T follicular helper cell (primary cell): ENCODE measurements around the gene INSRR.

Experiments
- DNase-seq: peaks from one replicate; pipeline ENCODE4 v3.0.0-alpha.2; 2020; ENCODE audit warnings: low read depth

INSRR gene

DNA sequence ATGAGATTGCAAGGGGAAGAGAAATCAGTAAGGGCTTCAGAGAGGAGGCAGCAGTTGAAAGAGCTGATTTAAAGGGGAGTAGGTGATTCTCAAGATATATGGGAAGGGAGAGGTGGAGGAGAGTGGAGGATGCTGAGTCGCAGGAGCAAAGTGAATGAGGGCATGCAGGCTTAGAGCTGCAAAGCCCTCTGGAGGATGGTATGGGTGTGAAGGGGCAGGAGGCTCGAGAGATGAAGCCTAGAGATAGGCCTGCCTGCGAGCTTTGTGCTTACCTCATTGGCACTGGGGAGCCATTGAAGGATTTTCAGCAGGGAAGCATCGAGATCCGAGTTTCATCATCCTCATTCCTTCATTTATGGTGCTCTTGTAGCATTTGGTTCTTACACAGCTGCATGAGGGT is 26.5 kb downstream of the INSRR start:
- no peak for DNase-seq

DNA sequence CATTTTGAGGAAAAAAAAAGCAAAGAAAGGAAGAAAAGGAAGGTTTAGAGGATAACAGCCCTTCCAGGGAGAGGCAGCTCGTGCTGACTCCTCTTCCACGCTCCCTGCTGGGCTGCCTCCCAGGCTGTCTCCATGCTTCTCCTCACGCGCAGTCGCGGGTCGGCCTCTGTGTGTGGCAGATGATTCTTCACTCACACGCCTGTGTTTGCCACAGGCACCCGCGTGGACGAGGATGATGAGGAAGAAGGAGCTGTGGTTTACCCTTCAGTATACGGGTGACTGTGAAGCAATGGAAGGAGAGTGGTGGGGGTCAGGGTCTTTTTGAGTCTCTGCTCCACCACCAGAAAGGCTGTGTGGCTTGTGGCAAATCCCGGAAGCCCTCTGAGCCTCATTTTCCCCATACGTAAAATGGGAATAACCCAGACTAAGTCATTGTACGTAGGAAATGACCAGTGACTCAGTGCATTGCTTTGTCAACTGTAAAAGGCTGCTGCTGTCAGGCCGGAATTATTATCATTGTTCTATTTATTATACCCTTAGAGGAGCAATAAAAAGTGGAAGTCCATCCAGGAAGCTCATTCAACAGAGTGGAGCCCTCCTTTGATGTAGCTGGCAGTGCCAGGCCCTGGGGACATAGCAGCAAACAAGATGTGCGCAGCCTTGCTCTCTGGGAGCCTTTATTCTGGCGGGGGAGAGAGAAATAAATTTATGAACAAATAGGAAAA is 30.4 kb downstream of the INSRR start:
- DNase-seq: no peak

DNA sequence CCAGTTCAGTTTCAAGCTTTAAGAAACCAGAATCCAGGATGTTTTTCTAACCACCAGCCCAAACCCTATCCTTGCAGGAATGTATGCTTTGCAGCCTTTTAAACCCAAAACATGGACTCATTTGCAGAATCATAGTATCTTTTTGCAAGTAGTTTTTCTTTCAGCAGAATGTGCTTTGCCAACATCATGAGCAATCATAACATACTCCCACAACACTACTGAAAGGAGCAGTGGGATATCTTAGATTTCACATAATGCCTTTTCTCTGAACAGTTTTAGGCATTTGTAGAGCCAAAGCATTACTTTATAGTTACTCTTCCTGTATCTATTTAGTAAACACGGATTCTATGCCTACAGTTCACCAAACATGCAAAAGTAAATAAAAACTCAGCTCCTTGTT is 32.3 kb downstream of the INSRR start:
- no peak for DNase-seq

DNA sequence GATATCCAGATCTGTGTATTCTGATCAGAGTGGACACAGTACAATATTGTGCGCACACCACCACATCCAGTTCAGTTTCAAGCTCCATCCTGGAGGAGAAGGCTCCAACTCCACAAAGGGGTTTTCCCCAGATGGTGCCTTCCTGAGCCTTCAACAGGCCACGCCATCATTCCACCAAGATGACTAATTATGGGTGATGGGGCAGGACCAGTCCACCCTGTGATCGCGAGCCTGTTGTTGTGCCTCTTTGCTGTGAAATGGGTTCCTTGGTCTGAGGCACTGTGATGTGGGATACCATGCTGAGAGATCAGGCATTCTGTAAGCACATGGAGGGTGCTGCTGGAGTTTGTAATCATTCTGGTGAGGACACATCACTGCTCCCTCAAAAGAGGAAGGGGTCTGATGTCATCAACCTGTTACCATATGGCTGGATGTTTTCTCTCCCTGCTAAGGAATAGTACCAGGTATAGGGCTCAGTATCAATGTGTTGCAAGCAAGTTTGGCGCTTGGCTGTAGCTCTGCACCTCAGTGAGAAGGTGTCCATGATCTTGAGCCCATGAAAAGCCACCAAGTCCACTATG is 35.6 kb downstream of the INSRR start:
- DNase-seq: no peak

DNA sequence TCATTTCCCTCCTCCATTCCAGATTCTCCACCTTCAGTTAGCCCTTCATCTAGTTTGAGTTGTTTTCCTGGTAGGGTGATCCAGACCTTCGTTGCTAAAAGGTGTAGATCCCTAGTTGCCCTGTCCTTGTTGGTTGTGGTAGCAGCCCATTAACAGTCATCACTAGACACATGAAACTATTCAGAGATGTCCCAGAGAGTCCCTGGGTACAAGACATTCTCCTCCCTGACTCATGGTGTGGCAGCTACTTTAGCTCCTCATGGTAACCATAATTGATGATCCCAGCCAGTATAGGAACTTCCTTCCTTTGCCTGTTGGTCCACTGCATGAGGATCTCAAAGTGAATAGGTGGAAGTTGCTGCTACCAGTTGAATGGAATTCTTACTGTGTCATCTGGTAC is 36.2 kb downstream of the INSRR start:
- DNase-seq: no peak

DNA sequence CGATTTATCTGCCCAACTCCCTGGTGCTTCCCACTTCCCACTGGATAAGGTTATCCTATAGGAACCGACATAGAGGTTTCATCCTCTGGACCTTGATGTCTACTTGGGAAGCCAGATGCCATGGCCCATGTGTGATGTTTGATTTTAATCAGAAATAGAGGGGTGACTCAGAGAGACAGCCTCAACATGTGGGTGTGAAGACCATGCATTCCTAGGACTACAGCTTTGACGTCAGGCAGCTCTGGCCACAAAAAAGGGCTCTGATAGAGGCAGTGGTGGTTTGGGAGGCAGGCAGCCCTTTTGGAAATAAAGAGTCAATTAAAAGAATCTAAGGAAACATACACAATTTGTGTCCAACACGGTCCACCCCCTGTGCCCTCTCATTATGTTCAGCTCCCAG is 37.1 kb downstream of the INSRR start:
- DNase-seq: no peak

DNA sequence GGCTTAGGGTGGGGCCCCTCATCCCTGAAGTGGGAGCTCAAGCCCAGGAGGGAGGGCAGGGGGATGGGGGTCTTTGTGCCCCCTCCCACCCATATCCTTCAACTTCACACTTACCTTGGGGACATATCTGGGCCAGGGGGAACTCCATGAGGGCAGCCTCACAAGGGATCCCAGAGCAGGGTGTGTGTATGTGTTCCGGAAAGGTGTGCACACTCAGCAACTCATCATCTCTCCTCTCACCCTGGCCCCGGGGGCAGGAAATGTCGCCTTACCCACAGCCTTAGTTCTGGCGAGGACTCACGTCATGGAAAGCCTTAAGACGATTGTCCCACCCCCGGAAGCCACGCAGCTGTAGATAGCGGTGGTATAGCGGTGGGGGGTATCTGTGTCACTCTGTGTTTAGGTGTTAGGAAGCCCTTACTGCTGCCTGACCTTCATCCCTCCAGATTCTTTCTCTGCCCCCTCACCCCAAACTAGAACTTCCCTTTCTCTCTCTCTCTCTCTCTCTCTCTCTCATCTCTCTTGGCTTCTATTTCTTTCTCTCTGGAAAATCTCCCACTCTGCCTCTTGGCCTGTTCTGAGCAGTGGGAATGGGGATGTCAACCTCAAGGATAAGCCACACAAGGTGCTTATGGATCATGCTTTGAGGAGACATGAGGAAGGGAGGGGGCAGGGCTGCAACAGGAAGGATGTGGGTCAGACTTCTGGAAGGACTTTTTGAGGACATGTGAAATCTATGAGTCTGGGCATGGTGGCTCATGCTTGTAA is 42.2 kb downstream of the INSRR start, which contains the start of gene SH2D2A:
TSS of gene SH2D2A (minus strand) at position 288 of the 768 bp plus-strand sequence. CDS start at position 148, 140 bp downstream.
- peak; percentile 94 for DNase-seq

DNA sequence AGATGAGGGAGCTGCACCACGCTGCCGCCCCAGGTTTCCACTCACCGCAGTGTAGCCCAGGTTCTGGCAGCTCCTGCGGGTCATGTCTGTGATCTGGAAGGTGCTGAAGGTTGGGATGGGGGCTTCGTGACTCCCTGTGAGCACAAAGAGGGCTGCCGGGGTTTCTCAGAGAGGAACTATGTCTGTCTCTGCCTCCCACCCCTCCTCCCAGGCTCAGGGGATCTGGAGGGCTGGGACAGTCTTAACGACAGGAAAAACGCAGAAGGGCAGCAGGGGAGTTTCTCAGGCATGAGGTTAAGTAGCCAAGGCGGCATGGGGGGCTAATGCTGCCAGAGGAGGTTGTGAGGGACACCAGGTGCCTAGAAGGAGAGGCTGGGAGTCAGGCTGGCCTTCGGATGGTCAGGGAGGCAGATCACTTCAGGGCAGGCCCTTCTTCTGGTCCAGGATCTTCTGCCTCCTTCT is 42.9 kb downstream of the INSRR start:
- peak; percentile 9 for DNase-seq

DNA sequence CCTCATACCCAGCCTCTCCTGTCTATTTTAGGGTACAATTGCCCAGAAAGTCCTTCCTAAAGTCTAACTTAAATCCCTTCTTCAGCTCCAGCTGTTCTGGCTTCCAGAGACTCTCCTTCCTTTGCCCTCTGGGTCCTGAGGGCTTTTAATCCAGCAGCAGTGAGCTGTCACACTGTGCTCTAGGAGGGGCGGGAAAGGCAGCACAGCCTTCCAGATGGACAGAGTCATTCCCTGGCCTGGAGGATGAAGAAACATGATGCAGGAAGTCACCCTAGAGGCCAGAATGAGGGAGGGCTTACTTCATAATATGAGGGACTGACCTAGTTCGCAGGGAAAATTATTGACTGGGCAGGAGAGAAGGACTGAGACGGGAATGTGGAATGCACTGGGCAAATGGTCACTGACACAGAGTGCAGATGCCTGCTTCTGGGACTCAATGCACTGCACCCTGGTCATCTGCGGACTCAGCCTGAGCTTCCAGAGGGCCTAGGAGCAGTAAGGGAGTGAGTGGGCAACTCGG is 43.5 kb downstream of the INSRR start:
- no peak for DNase-seq

DNA sequence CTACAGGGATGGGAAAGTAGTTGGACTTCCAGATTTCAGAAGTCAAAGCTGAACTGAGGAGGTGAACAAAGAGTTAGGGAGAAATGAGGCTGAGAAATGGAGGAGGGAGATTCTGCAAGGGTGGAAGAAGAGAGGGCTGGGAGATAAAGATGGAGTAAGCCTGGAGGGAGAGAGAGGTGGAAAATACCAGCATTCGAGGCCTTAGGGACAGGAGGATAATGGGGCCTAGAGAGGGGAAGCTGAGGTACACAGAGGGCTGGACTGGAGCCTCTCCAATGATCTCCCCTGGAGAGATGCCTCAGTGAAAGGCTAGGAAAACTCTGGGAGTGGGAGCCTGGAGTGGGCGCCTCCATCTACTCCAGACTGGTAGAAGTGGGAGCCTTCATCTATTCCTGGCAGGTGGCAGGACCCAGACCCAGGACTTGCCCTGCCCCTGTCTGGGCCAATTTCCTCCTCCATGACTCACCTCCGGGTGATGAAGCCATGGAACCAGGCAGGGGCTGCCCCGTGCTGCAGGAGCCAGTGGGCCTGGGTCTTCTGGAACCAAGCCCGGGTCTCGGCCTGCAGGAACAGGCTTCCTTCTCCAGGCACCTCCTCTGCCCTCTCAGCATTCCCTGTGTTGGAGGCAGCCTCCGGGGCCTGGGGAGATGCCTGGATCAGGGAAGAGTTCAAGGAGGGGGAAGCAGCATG is 44.2 kb downstream of the INSRR start:
- DNase-seq: peak; percentile 39

DNA sequence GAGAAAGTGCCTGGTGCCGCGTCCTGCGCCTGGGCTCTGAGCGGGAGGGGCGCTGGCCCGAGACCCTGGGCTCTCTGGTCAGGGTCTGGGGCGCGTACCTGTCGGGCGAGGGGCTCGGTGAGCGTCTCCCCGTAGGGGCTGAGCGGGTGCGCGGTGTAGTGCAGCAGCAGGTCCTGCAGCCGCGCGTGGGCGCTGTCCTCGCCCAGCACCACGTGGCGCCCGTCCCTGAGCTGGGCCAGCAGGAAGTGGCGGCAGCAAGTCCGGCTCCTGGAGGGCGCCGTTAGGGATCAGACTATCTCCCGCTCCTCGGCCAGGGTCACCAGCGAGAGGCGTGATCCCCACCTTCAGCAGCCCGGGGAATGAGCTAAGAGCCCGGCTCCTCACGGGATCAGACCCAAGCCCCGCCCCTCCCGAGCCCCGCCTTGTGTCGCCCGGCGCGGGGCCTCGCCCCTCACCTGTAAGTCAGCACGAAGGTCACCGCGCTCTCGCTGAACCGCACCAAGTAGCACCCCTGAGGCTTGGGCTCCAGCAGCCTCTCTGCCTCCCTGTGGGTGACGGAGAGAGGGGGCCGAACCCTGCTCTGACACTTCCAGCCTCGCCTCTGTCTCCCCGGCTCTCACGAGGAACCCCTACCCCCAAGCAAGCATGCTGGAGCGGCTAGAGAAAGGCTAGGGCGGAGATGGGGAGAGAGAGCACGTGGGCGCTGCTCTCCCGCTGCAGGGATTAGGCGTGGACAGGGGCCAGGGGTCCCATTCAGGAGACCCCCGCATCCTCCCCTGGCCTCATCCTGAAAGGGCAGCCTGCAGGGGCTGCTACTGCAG is 45.0 kb downstream of the INSRR start:
- peak; percentile 70 for DNase-seq

DNA sequence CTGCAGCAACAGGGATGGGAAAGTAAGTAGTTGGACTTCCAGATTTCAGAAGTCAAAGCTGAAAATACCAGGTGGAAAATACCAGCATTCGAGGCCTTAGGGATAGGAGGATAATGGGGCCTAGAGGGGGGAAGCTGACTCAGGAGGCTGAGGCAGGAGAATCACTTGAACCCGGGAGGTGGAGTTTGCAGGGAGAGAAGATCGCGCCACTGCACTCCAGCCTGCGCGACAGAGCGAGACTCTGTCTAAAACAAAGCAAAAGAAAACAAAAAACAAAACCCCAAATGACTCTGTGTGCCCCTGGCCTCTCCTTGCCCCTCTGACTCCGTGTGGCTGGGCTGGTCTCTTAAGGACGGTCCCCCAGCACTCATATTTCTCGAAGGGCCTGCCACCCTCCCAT is 45.6 kb downstream of the INSRR start:
- no peak for DNase-seq

DNA sequence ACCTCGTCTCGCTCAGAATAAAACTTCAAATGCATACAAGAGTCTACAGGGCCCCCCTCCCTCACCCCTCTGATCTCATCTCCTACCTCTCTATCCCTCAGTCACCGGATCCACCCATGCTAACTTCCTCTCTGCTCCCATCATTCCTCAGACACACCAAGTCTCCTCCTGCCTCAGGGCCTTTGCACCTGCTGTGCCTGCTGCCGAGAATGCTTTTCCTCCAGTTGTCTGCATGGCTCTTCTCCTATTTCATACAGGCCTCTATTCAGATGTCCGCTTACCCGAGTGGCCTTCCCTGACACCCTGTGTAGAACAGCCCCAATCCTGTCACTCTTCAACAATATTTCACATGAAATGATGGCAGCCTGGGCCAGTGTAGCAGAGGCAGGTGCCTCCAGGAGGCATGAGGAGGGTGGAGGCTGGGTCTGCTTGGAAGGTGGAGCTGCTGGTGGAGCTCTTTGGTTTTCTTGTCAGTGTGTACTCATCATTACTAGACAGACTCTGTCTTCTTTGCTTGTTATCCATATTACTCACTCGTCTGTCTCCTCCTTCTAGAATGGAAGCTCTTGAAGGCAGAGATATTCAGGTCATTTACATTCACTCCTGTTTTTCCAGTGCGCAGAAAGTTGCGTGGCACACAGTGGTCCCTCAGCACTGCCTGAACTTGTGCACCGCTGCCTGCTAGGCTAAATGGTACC is 46.5 kb downstream of the INSRR start:
- no peak for DNase-seq

DNA sequence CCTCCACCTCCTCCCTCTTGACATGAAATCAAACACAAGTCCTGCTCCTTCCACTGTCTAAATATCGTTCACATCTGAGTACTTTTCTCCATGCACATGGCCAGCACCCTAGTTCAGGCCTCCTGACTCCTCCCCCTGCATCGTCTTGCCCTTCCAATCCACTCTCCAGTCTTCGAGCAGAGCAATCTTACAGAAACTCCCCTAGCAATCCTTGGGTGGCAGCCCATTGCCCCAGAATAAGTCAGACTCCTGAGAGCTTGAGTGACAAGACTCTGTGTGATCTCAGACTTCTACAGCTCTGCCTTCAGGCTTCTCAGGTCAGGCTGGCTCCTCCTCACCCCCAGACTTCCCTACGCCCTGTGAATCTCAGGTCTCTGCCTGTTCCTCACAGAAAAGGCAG is 47.7 kb downstream of the INSRR start:
- no peak for DNase-seq

DNA sequence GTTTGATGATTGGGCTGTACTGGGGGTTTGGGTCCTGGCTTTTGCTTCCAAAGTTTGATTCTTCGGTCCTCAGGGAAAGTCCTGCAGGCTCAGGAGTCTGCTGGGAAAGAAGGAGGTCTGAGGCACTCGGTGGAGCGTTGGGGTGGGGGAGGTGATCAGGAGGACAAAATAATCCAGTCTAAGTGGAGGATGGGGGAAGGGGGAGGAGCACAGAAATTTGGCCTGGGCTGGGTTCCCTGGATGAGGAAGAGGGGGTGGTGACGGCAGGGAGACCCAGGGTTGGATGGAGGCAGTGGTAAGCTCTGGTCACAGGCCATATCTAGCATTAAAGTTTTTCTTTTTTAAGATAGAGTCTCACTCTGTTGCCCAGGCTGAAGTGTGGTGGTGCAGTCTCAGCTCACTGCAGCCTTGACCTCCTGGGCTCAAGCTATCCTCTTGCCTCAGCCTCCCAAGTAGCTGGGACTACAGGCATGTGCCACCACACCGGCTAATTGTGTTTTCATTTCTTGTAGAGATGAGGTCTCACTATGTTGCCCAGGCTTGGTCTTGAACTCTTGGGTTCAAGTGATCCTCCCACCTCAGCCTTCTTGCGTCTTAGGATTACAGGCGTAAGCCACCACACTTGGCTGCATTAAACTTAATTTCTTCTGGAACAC is 49.1 kb downstream of the INSRR start:
- DNase-seq: no peak

DNA sequence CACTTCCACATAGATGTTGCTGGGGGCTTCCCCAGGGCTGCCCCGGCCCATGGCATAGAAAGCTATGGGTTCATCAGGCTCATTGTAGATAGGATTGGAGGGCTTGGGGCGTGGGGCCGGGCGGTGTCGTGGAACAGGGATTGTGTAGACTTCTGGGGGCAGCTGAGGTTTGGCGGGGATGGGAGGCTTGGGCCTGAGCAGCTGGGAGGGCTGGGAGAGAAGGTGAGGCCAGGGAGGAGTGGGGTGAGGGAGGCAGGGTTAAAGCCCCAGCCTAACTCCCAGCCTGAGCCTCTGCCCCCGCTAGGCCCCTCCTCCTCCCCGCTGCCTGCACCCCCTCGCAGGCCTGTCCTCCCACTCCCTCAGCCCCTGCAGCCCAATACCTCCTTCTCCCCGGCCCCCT is 49.6 kb downstream of the INSRR start:
- DNase-seq: no peak

DNA sequence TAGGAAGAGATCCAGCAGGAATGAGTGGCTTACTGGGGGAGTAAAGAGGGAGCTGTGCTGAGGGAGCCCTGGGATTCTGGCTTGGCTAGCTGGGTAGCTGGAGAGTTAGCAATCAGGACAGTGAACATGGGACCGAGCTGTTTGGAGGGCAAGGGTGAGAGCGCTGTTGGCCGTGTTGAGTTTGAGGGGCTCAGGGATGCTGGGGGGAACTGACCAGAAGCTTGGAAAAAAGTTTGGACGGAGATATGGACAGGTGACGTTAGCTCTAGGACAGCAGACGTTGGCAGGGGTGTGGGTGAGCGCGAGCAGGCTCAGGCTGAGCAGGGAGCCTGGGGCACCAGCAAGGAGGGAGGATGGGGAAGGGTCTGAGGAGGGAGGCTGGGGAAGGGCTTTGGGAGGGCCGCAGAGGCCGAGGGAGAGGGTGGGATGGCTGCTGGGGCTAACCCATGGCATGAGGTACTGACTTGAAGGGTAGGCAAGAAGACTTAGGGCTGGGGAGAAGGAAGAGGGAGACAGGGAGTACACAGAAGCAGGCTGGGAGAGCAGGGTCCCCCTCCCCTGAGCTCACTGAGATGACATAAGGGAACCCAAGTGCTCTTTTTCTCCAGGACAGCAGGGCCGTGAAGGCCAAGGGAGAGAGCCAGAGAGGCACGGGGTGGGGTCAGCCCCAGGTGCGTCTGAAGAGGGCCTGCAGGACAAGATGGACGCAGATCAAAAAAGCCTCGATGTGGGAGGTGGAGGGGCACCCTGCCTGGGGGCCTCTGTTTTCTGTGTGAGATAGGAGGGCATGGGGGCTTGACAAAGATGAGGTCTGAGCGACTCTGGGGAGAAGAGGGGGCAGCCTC is 50.5 kb downstream of the INSRR start:
- no peak for DNase-seq

DNA sequence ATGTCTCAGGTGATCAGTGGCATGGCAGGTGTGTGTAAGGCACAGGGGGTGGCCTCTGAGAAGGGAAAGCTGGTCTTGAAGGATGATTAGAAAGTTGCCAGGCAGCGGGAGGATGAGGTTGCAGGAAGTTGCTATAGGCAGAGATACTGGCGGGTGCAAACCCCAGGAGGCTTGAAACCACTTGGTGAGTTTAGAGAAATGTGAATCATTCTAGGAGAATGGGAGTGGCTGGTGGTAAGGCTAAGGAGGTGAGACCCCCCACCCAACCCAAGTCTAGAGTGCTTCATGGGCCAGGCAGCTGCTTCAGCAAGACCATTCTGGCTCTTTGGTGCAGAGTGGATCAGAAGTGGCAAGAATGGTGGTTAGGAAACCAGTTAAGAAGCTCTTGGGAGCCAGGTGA is 51.3 kb downstream of the INSRR start:
- DNase-seq: no peak
